Vagina (tissue), 2 donors: ENCODE data around the gene ARGLU1. TPM values are rescaled to one million over a fixed set of nuclear protein-coding genes. Genes with fewer than 3 reads are reported as not detected.

ENCODE experiments used
- DNase-seq, 2 donors: peaks; one replicate each; pipeline ENCODE4 v3.0.0-alpha.2; 2017; ENCODE audit errors: extremely low spot score in 2 of 2
- H3K27ac ChIP-seq: fragments of 200-600 bp; sonication (generic); one replicate; pipeline ENCODE4 v1.5.1; 2019
- H3K27me3 ChIP-seq: fragments of 200-600 bp; sonication (generic); one replicate; pipeline ENCODE4 v1.5.1; 2019
- H3K36me3 ChIP-seq, 2 donors: fragments of 200-600 bp; sonication (generic); one replicate each; pipeline ENCODE4 v1.5.1; 2017 to 2019
- H3K4me1 ChIP-seq: fragments of 200-600 bp; sonication (generic); one replicate; pipeline ENCODE4 v1.5.1; 2019
- H3K4me3 ChIP-seq, 2 donors: fragments of 200-600 bp; sonication (generic); 1 replicate in 1 of 2; 2 replicates in 1 of 2; pipeline ENCODE4 v1.5.1; 2016 to 2019
- H3K9me3 ChIP-seq: fragments of 200-600 bp; sonication (generic); one replicate; pipeline ENCODE4 v1.5.1; 2019
- CTCF ChIP-seq, 3 experiments: fragments of 450-650 bp in 2 of 3; fragments of 200-600 bp in 1 of 3; sonication (generic) in 1 of 3; IDR thresholded peaks; one replicate each; pipeline ENCODE4 v1.5.1; 2017 to 2019; ENCODE audit warnings: antibody characterized with exemption in 3 of 3, mild to moderate bottlenecking in 2 of 3, moderate library complexity in 2 of 3
- POLR2A ChIP-seq, 2 donors: fragments of 450-650 bp; IDR thresholded peaks; one replicate each; pipeline ENCODE4 v1.6.1; 2017; ENCODE audit warnings: antibody characterized with exemption in 2 of 2, mild to moderate bottlenecking in 2 of 2, moderate library complexity in 2 of 2
- POLR2AphosphoS5 ChIP-seq, 2 donors: sonication (generic); formaldehyde crosslinking; IDR thresholded peaks; one replicate each; pipeline ENCODE4 v1.9.0; 2017; ENCODE audit warnings: antibody characterized with exemption in 2 of 2, mild to moderate bottlenecking in 2 of 2, low read depth in 1 of 2; ENCODE audit not compliant: insufficient read depth in 1 of 2
- intact Hi-C: fragments of 100-400 bp; cut with DNase I; formaldehyde crosslinking; loops from one replicate; pipeline ENCODE4 v1.15.1; 2023
- total RNA-seq: library from RNA; depleted of rRNA; stranded (reverse); fragments of >200 nt; gene quantifications from one replicate; pipeline ENCODE4 v1.2.3, GENCODE V29; 2016

Gene ARGLU1
- total RNA-seq, 1 donor from 2014 or later, result 88.9 TPM

- TF ChIP-seq POLR2AphosphoS5 (IDR thresholded peaks at IDR 0.05; ENCODE audit: insufficient read depth in 1 of 2, low read depth in 1 of 2), result no peak
- TF ChIP-seq CTCF (IDR thresholded peaks at IDR 0.05), result no peak
- TF ChIP-seq POLR2A (IDR thresholded peaks at IDR 0.05), result no peak
These were observed 16.6 kb downstream of the ARGLU1 start for GRCh38 chr13:106551350-106551749.

DNA sequence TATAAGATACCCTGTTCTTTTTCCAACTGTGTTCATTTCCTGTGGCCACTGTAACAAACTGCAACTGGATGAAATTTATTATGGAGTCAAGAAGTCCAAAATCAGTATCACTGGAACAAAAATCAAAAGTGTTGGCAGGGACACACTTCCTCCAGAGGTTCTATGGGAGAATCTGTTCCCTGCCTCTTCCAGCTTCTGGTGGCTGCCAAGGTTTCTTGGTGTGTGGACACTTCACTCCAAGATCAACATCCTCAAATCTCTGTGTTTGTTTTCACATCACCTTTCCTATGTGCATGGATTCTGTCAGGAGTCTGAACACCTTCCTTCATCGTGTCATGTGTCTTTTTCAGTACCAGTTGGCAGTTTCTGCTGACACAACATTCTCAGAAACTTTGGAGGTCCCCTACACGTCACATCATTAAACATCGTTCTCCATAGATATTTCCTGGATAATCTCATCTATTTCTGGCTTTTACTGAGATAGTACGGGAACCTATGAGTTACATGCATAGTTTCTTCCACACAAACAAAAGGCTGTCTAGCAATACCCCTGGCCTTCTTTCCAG is 17.3 kb downstream of the ARGLU1 start:
- DNase-seq, result no peak
- Histone ChIP-seq H3K27me3 (no peaks in the 10 kb centered on the region), H3K27ac (no peak overlapping the region), H3K9me3 (no peaks in the 10 kb centered on the region), H3K4me3 (no peak overlapping the region), H3K36me3 (peaks cover 0 to 13% of the 10 kb centered on the region in 2 donors), H3K4me1 (peaks cover 30% of the 10 kb centered on the region)
- TF ChIP-seq POLR2AphosphoS5 (IDR thresholded peaks at IDR 0.05; ENCODE audit: insufficient read depth in 1 of 2, low read depth in 1 of 2) (no peak), POLR2A (IDR thresholded peaks at IDR 0.05) (no peak), CTCF (IDR thresholded peaks at IDR 0.05) (no peak)
- intact Hi-C loops, result no loop called here

More at GRCh38 chr13:106551350-106551749, 16.6 kb downstream of the ARGLU1 start:
- peaks cover 0 to 20% of the 10 kb centered on the region in 2 donors for H3K36me3 ChIP-seq
- no peak overlapping the region for H3K27ac ChIP-seq
- no peaks in the 10 kb centered on the region for H3K27me3 ChIP-seq
- intact Hi-C loops, result no loop called here
- H3K4me1 ChIP-seq, result peaks cover 32% of the 10 kb centered on the region
- H3K9me3 ChIP-seq, result no peaks in the 10 kb centered on the region
- DNase-seq, result no peak
- H3K4me3 ChIP-seq, result no peak overlapping the region

DNA sequence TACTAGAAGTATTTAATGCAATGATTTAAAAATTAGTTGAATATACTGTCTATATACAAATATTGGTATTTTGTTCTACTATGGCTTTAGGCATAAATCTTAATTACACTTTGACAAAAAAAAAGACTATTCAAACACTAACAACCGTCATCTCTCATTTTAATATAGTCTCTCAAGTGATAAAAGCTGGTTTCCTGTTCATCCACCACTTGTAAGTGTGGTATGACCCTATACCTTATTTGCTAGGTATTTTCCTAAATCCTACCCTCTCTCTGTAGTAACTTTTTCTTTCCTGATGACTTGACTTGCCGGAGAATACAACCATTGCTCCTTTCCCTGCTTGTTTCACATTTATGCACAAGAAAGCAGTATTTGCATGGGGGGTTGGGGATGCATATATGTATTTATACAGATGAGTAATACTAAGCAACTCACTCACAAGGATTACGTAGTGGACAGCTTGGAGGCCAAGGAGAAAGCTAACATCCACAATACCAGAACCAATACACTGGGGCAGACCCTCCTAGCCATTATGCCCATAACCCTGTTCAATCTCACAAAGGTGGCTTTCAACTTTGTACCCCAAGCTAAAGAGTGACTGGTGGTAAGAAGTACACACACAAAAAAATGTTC is 19.8 kb downstream of the ARGLU1 start:
- intact Hi-C loops, result no loop called here
- TF ChIP-seq CTCF (IDR thresholded peaks at IDR 0.05), result no peak
- TF ChIP-seq POLR2A (IDR thresholded peaks at IDR 0.05), result no peak
- TF ChIP-seq POLR2AphosphoS5 (IDR thresholded peaks at IDR 0.05; ENCODE audit: insufficient read depth in 1 of 2, low read depth in 1 of 2), result no peak

GRCh38 chr13:106541826-106542225 is 26.1 kb downstream of the ARGLU1 start:
- Histone ChIP-seq H3K9me3 (no peaks in the 10 kb centered on the region), H3K4me3 (no peak overlapping the region), H3K27me3 (no peaks in the 10 kb centered on the region), H3K4me1 (no peaks in the 10 kb centered on the region), H3K36me3 (peaks cover 0 to 37% of the 10 kb centered on the region in 2 donors), H3K27ac (no peak overlapping the region)
- intact Hi-C loops, result no loop called here
- TF ChIP-seq POLR2A (IDR thresholded peaks at IDR 0.05), result no peak
- TF ChIP-seq POLR2AphosphoS5 (IDR thresholded peaks at IDR 0.05; ENCODE audit: insufficient read depth in 1 of 2, low read depth in 1 of 2), result no peak
- no peak for TF ChIP-seq CTCF (IDR thresholded peaks at IDR 0.05)
- DNase-seq, result no peak

More for the DNA sequence above, 19.8 kb downstream of the ARGLU1 start:
- Histone ChIP-seq H3K4me1 (peaks cover 22% of the 10 kb centered on the region), H3K4me3 (no peak overlapping the region), H3K36me3 (peaks cover 0 to 15% of the 10 kb centered on the region in 2 donors), H3K27ac (no peak overlapping the region), H3K27me3 (no peaks in the 10 kb centered on the region), H3K9me3 (no peaks in the 10 kb centered on the region)
- DNase-seq, result no peak

DNA sequence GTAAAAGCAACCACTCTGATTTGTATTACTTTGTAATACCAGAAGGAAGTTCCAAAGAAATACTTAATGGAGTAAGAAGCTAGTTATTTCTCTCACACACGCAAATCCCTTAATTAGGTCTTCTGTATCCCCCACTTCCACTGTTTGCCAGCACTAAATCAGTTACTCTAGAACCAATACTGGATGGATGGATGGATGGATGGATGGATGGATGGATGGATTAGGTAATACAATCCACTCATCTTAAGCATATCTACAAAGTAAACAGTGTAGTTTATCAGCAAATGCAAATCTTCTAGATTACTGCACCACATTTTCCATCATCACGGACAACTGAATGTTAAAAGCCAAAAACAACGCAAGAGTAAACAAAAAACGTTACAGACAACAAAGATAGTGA is 27.3 kb downstream of the ARGLU1 start:
- intact Hi-C loops, result no loop called here
- no peak for DNase-seq
- H3K36me3 ChIP-seq, result peaks cover 0 to 37% of the 10 kb centered on the region in 2 donors
- no peaks in the 10 kb centered on the region for H3K9me3 ChIP-seq
- TF ChIP-seq POLR2A (IDR thresholded peaks at IDR 0.05), result no peak
- no peak for TF ChIP-seq POLR2AphosphoS5 (IDR thresholded peaks at IDR 0.05; ENCODE audit: insufficient read depth in 1 of 2, low read depth in 1 of 2)
- no peak for TF ChIP-seq CTCF (IDR thresholded peaks at IDR 0.05)
- no peaks in the 10 kb centered on the region for H3K4me1 ChIP-seq
- H3K27ac ChIP-seq, result no peak overlapping the region
- no peaks in the 10 kb centered on the region for H3K27me3 ChIP-seq
- no peak overlapping the region for H3K4me3 ChIP-seq
